Liver (tissue), 9 donors: Measurements from ENCODE around the gene PCBP2. TPM values are rescaled to one million over a fixed set of nuclear protein-coding genes. Genes with fewer than 3 reads are reported as not detected.

Source experiments
- DNase-seq: peaks from one replicate; pipeline ENCODE4 v3.0.0-alpha.2; 2017; ENCODE audit warnings: low spot score
- H3K27ac ChIP-seq, 2 donors: one replicate each; pipeline ENCODE4 v1.7.0; 2013; ENCODE audit warnings: inconsistent platforms in 2 of 2, low read length in 2 of 2, control low read depth in 1 of 2, low read depth in 1 of 2, mild to moderate bottlenecking in 1 of 2
- H3K27me3 ChIP-seq, 4 donors: one replicate each; pipeline versions ENCODE4 v1.6.1 to v1.7.0; 2013; ENCODE audit warnings: low read length in 3 of 4, inconsistent platforms in 1 of 4, mild to moderate bottlenecking in 1 of 4, moderate library complexity in 1 of 4; ENCODE audit not compliant: control insufficient read depth in 4 of 4, insufficient read depth in 4 of 4
- H3K36me3 ChIP-seq, 4 donors: one replicate each; pipeline versions ENCODE4 v1.6.1 to v1.7.0; 2013; ENCODE audit warnings: low read length in 3 of 4, mild to moderate bottlenecking in 3 of 4, low read depth in 1 of 4, moderate library complexity in 1 of 4; ENCODE audit not compliant: control insufficient read depth in 4 of 4, insufficient read depth in 3 of 4
- H3K4me1 ChIP-seq, 4 donors: one replicate each; pipeline versions ENCODE4 v1.6.1 to v1.7.0; 2013; ENCODE audit warnings: low read length in 3 of 4, mild to moderate bottlenecking in 3 of 4, moderate library complexity in 1 of 4; ENCODE audit not compliant: control insufficient read depth in 4 of 4, insufficient read depth in 4 of 4
- H3K4me3 ChIP-seq, 3 donors: one replicate each; pipeline versions ENCODE4 v1.6.1 to v1.7.0; 2013; ENCODE audit warnings: low read length in 3 of 3, control low read depth in 1 of 3, low read depth in 1 of 3, mild to moderate bottlenecking in 1 of 3
- H3K9ac ChIP-seq, 2 donors: one replicate each; pipeline ENCODE4 v1.7.0; 2013; ENCODE audit warnings: low read length in 2 of 2, mild to moderate bottlenecking in 2 of 2, moderate library complexity in 2 of 2, control low read depth in 1 of 2, low read depth in 1 of 2
- H3K9me3 ChIP-seq, 4 donors: one replicate each; pipeline versions ENCODE4 v1.6.1 to v1.7.0; 2013; ENCODE audit warnings: low read length in 3 of 4; ENCODE audit not compliant: control insufficient read depth in 4 of 4
- EGR1 ChIP-seq, 2 donors: IDR thresholded peaks; 2 replicates each; pipeline ENCODE4 v1.6.1; 2016 to 2018; ENCODE audit warnings: antibody characterized with exemption in 2 of 2, low read depth in 2 of 2
- FOXA1 ChIP-seq: IDR thresholded peaks from 2 replicates; pipeline ENCODE4 v1.6.1; 2016; ENCODE audit warnings: antibody characterized with exemption
- FOXA2 ChIP-seq: IDR thresholded peaks from 2 replicates; pipeline ENCODE4 v1.6.1; 2016; ENCODE audit warnings: antibody characterized with exemption
- GABPA ChIP-seq, 2 donors: IDR thresholded peaks in 1 of 2; conservative IDR thresholded peaks in 1 of 2; 2 replicates each; pipeline ENCODE4 v1.6.1; 2016; ENCODE audit warnings: antibody characterized with exemption in 2 of 2, mild to moderate bottlenecking in 1 of 2, moderate library complexity in 1 of 2
- HNF4A ChIP-seq, 2 donors: conservative IDR thresholded peaks; 2 replicates each; pipeline ENCODE4 v1.6.1; 2016; ENCODE audit warnings: antibody characterized with exemption in 2 of 2, mild to moderate bottlenecking in 2 of 2
- HNF4G ChIP-seq: IDR thresholded peaks from 2 replicates; pipeline ENCODE4 v1.6.1; 2016; ENCODE audit warnings: antibody characterized with exemption
- JUND ChIP-seq, 2 donors: IDR thresholded peaks; 2 replicates each; pipeline ENCODE4 v1.6.1; 2016; ENCODE audit warnings: antibody characterized with exemption in 2 of 2
- NR2F2 ChIP-seq: IDR thresholded peaks from 2 replicates; pipeline ENCODE4 v1.6.1; 2016; ENCODE audit warnings: antibody characterized with exemption
- RAD21 ChIP-seq, 2 donors: IDR thresholded peaks; 2 replicates each; pipeline ENCODE4 v1.6.1; 2016; ENCODE audit warnings: antibody characterized with exemption in 2 of 2, mild to moderate bottlenecking in 2 of 2
- RXRA ChIP-seq, 2 donors: IDR thresholded peaks; 2 replicates each; pipeline ENCODE4 v1.6.1; 2017 to 2018; ENCODE audit warnings: antibody characterized with exemption in 2 of 2, mild to moderate bottlenecking in 1 of 2
- SP1 ChIP-seq: IDR thresholded peaks from 2 replicates; pipeline ENCODE4 v1.6.1; 2018; ENCODE audit warnings: antibody characterized with exemption, mild to moderate bottlenecking
- TAF1 ChIP-seq: conservative IDR thresholded peaks from 2 replicates; pipeline ENCODE4 v1.6.1; 2016; ENCODE audit warnings: antibody characterized with exemption, mild to moderate bottlenecking
- YY1 ChIP-seq: IDR thresholded peaks from 2 replicates; pipeline ENCODE4 v1.6.1; 2016; ENCODE audit warnings: antibody characterized with exemption, mild to moderate bottlenecking
- WGBS: extraction: QIAGEN DNeasy Blood & Tissue Kit; methylation state at CpG from one replicate; pipeline ENCODE4 v1.1.7; 2013; 5-methylcytosine and 5-hydroxymethylcytosine counted together
- polyA plus RNA-seq, 2 donors: library from polyadenylated mRNA; stranded (reverse) in 1 of 2; unstranded in 1 of 2; fragments of 200-250 nt in 1 of 2; fragments of >200 nt in 1 of 2; fragmentation: Nextera tagmentation in 1 of 2; extraction: Ambion mirVana in 1 of 2; gene quantifications; one replicate each; pipeline versions ENCODE4 v1.2.1 to v1.2.3, GENCODE V29; 2013 to 2015
- total RNA-seq, 2 donors: library from RNA; depleted of rRNA; stranded (reverse); fragments of >200 nt; gene quantifications; one replicate each; pipeline ENCODE4 v1.2.3, GENCODE V29; 2014
- TF ChIP-seq, protein P1 (sequence below): IDR thresholded peaks from 2 replicates; pipeline ENCODE4 v1.6.1; 2016; ENCODE audit warnings: antibody characterized with exemption
- TF ChIP-seq, protein P2 (sequence below): fragments of 150-350 bp; IDR thresholded peaks from 2 replicates; pipeline ENCODE4 v1.5.1; 2017; ENCODE audit warnings: improper control_type of control experiment, low read depth, low read length; ENCODE audit not compliant: missing input control
- TF ChIP-seq, protein P3 (sequence below): IDR thresholded peaks from 2 replicates; pipeline ENCODE4 v1.6.1; 2016; ENCODE audit warnings: antibody characterized with exemption
- TF ChIP-seq, protein P4 (sequence below): IDR thresholded peaks from 2 replicates; pipeline ENCODE4 v1.6.1; 2016; ENCODE audit warnings: antibody characterized with exemption
- TF ChIP-seq, protein P5 (sequence below): IDR thresholded peaks from 2 replicates; pipeline ENCODE4 v1.6.1; 2016; ENCODE audit warnings: antibody characterized with exemption, mild to moderate bottlenecking
- donor health status: healthy.
- donor health status: healthy.
- donor health status: healthy.
- donor health status: healthy.
- donor health status: healthy.

PCBP2 gene
- total and polyA plus RNA-seq, 4 donors: 130 to 377 (median 223) TPM

DNA sequence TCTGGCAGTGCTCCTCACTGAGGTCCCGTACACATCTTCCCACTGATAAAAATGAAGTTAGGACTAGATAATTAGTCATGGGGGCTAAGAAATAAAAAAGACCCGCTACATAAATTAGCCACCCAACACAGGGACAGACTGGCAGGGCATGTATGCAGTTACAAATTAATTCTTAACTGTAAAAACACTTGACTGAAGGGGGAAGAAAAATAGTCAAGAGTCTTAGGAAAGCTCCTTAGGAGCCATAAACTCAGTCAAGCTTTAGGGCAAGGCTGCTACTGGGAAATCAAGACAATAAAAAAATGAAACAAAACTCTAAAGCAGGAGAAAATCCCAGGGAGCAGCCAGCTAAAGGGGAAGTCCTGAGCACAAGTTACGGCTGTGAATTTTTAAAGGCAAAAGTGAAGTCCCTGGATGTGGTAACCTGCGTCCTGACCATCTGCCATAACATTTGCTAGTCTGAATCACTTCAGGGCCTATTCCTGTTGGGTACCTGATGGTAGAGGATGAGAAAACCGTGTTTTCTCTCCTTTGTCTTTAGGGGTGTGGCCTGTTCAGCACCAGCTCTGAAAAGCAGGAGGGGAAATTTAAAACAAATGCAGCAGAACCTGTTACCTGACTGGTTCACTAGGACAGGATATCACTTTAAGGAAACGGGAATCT, 62.9 kb downstream of the PCBP2 start:
- Histone ChIP-seq H3K36me3 (peaks cover 4 to 63% (median 44%) of the 10 kb centered on the region in 4 donors), H3K27ac (no peak overlapping the region), H3K9ac (no peak overlapping the region), H3K4me3 (no peak overlapping the region), H3K9me3 (no peaks in the 10 kb centered on the region), H3K4me1 (peaks cover 0 to 3% (median under 1%) of the 10 kb centered on the region in 4 donors), H3K27me3 (no peaks in the 10 kb centered on the region)
- no peak for TF ChIP-seq HNF4A (conservative IDR thresholded peaks at IDR 0.05)
- TF ChIP-seq HNF4G: no peak
- no peak for TF ChIP-seq JUND (IDR thresholded peaks at IDR 0.05)
- no peak for TF ChIP-seq FOXA1
- TF ChIP-seq, protein P1, sequence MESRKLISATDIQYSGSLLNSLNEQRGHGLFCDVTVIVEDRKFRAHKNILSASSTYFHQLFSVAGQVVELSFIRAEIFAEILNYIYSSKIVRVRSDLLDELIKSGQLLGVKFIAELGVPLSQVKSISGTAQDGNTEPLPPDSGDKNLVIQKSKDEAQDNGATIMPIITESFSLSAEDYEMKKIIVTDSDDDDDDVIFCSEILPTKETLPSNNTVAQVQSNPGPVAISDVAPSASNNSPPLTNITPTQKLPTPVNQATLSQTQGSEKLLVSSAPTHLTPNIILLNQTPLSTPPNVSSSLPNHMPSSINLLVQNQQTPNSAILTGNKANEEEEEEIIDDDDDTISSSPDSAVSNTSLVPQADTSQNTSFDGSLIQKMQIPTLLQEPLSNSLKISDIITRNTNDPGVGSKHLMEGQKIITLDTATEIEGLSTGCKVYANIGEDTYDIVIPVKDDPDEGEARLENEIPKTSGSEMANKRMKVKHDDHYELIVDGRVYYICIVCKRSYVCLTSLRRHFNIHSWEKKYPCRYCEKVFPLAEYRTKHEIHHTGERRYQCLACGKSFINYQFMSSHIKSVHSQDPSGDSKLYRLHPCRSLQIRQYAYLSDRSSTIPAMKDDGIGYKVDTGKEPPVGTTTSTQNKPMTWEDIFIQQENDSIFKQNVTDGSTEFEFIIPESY: no peak
- no peak for TF ChIP-seq FOXA2
- TF ChIP-seq NR2F2: no peak
- TF ChIP-seq GABPA (IDR thresholded peaks at IDR 0.05 in 1 of 2, conservative IDR thresholded peaks at IDR 0.05 in 1 of 2): no peak
- no peak for TF ChIP-seq RAD21 (IDR thresholded peaks at IDR 0.05)
- 87% methylated on average over 6 of the region's 6 CpGs for WGBS
- DNase-seq: no peak

DNA sequence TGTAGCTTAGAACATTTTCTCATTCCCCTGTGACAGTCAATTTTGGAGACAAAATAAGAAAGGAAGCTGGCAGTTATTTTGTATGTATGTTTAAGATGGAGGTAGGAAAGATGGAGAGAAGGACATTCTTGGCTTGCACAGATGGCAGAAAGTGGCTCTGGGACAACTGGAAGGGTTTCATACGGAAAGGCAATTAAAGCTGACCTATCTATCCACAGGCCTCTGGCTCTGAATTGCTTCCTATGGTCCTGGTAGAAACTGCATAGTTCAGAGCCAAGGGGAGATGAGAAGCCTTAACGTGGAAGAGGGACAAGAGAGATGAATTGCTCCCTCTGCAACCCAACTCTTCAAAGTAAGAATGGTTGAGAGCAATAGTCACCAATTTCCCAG, 63.4 kb downstream of the PCBP2 start:
- no peak overlapping the region for H3K9ac ChIP-seq
- H3K36me3 ChIP-seq: peaks cover 7 to 65% (median 48%) of the 10 kb centered on the region in 4 donors
- peaks cover 0 to 2% (median under 1%) of the 10 kb centered on the region in 4 donors for H3K4me1 ChIP-seq
- no peaks in the 10 kb centered on the region for H3K27me3 ChIP-seq
- 86% methylated on average over 2 of the region's 2 CpGs for WGBS
- H3K9me3 ChIP-seq: no peaks in the 10 kb centered on the region
- DNase-seq: no peak
- TF ChIP-seq HNF4A (conservative IDR thresholded peaks at IDR 0.05): no peak
- TF ChIP-seq RXRA (IDR thresholded peaks at IDR 0.05): no peak
- TF ChIP-seq JUND (IDR thresholded peaks at IDR 0.05): no peak
- no peak for TF ChIP-seq EGR1 (IDR thresholded peaks at IDR 0.05; ENCODE audit: low read depth in 2 of 2)
- TF ChIP-seq, protein P2, sequence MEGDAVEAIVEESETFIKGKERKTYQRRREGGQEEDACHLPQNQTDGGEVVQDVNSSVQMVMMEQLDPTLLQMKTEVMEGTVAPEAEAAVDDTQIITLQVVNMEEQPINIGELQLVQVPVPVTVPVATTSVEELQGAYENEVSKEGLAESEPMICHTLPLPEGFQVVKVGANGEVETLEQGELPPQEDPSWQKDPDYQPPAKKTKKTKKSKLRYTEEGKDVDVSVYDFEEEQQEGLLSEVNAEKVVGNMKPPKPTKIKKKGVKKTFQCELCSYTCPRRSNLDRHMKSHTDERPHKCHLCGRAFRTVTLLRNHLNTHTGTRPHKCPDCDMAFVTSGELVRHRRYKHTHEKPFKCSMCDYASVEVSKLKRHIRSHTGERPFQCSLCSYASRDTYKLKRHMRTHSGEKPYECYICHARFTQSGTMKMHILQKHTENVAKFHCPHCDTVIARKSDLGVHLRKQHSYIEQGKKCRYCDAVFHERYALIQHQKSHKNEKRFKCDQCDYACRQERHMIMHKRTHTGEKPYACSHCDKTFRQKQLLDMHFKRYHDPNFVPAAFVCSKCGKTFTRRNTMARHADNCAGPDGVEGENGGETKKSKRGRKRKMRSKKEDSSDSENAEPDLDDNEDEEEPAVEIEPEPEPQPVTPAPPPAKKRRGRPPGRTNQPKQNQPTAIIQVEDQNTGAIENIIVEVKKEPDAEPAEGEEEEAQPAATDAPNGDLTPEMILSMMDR: no peak
- TF ChIP-seq, protein P3, sequence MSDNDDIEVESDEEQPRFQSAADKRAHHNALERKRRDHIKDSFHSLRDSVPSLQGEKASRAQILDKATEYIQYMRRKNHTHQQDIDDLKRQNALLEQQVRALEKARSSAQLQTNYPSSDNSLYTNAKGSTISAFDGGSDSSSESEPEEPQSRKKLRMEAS: no peak
- no peak for TF ChIP-seq SP1
- no peak for TF ChIP-seq HNF4G
- no peak for TF ChIP-seq FOXA1
- TF ChIP-seq RAD21 (IDR thresholded peaks at IDR 0.05): no peak
- TF ChIP-seq NR2F2: no peak
- TF ChIP-seq, protein P1: no peak
- no peak for TF ChIP-seq GABPA (IDR thresholded peaks at IDR 0.05 in 1 of 2, conservative IDR thresholded peaks at IDR 0.05 in 1 of 2)
- TF ChIP-seq TAF1: no peak
- TF ChIP-seq, protein P4, sequence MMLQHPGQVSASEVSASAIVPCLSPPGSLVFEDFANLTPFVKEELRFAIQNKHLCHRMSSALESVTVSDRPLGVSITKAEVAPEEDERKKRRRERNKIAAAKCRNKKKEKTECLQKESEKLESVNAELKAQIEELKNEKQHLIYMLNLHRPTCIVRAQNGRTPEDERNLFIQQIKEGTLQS: no peak
- no peak for TF ChIP-seq FOXA2
- TF ChIP-seq, protein P5, sequence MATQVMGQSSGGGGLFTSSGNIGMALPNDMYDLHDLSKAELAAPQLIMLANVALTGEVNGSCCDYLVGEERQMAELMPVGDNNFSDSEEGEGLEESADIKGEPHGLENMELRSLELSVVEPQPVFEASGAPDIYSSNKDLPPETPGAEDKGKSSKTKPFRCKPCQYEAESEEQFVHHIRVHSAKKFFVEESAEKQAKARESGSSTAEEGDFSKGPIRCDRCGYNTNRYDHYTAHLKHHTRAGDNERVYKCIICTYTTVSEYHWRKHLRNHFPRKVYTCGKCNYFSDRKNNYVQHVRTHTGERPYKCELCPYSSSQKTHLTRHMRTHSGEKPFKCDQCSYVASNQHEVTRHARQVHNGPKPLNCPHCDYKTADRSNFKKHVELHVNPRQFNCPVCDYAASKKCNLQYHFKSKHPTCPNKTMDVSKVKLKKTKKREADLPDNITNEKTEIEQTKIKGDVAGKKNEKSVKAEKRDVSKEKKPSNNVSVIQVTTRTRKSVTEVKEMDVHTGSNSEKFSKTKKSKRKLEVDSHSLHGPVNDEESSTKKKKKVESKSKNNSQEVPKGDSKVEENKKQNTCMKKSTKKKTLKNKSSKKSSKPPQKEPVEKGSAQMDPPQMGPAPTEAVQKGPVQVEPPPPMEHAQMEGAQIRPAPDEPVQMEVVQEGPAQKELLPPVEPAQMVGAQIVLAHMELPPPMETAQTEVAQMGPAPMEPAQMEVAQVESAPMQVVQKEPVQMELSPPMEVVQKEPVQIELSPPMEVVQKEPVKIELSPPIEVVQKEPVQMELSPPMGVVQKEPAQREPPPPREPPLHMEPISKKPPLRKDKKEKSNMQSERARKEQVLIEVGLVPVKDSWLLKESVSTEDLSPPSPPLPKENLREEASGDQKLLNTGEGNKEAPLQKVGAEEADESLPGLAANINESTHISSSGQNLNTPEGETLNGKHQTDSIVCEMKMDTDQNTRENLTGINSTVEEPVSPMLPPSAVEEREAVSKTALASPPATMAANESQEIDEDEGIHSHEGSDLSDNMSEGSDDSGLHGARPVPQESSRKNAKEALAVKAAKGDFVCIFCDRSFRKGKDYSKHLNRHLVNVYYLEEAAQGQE: no peak
- no peak for TF ChIP-seq YY1
- no peak overlapping the region for H3K4me3 ChIP-seq
- H3K27ac ChIP-seq: no peak overlapping the region
